GM19438 (cell line): ENCODE data around the gene ALPK3.

ENCODE experiments used
- ATAC-seq: cut with Tn5 transposase; IDR thresholded peaks from one replicate; pipeline ENCODE4 v1.9.1; 2021; ENCODE audit warnings: low read depth; ENCODE audit not compliant: unreplicated experiment

ALPK3 gene

DNA sequence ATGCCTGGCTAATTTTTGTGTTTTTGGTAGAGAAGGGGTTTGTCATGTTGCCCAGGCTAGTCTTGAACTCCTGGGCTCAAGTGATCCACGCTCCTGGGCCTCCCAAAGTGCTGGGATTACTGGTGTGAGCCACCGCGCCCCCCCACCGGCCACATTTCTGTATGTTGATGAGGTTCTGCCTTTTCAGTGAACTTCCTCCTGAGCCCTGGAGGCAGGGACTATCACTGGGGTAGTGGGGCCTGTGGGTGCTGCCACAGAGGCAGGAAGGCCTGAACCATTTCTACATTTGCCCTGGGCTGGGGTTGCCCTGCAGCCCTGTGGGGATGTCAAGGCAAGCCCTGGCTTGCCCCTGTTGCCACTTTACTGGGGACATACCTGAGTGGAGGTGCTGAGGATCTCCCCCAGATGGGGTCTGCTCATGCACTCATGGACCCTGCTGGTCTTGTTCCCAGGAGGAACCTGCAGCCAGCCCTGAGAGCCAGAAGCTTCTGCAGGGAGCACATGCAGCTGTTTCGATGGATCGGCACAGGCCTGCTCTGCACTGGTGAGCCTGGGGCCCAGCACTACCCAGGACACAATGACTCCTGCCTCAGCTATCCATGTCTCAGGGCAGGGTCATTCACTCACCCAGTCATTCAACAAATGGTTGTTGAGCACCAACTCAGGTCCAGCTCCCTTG is 73.0 kb downstream of the ALPK3 start:
- no peak for ATAC-seq

DNA sequence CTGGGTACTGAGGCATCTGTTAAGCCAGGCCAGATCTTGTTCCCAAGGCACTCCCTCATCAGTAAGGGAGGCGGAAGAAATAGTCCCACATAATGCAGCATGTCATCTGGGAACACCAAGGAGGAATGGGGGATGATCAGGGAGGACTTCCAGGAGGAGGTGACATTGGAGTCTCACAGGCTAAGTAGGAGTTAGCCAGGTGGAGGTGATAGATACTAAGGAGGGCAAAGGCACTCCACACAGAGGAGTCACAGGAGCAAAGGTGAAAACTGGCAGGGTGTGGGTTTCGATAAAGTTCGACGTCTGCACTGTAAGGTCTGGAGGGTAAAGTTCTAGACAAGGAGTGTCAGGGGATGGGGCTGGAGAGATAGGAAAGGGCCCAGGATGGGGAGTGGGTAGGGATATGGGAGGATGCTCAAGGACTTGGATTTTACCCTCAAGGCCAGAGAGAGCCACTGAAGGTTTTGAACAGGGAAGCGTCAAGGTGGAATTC is 73.6 kb downstream of the ALPK3 start:
- ATAC-seq, result no peak

DNA sequence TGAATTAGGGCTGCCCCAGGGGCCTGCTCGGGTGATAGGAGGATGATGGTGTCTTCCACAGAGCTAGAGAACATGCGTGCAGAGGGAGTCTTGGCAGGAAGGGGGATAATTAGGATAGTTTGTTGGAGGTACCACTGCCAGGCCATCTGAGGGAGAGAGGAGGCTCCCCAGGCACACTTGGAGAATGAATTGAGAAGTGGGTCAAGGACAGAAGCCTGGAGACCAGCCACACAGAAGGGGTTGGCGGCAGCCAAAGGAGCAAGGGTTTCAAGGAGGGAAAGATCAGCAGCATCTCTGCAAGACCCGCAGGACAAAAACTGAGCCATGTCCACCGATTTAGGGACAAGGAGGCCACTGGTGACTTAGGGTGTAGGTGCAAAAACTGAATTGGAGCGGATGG is 74.2 kb downstream of the ALPK3 start:
- no peak for ATAC-seq

DNA sequence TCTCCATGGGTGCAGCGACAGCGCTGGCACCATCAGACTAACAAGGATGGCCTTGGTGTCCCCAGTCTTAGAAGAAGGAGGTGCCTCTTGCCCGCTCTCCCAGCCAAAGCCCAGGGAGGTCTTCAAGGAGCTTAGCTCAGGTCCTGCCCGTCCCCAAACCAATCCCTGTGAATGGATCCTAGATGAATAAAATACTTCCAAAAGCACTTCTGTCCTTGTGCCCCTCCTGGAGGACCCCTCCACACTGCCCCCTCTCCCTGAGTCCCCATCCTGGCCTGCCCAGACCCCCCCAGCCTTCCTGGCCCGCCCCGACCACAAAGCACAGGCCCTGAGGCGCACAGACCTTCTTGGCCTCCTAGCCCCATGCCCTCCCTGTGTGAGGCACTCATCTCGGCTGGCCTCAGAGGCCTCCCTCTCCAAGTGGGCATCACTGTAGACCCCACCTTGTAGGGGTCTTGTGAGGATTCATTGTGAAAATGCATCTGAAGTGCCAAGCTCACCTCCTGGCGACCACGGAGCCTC is 75.7 kb downstream of the ALPK3 start:
- ATAC-seq, result no peak

DNA sequence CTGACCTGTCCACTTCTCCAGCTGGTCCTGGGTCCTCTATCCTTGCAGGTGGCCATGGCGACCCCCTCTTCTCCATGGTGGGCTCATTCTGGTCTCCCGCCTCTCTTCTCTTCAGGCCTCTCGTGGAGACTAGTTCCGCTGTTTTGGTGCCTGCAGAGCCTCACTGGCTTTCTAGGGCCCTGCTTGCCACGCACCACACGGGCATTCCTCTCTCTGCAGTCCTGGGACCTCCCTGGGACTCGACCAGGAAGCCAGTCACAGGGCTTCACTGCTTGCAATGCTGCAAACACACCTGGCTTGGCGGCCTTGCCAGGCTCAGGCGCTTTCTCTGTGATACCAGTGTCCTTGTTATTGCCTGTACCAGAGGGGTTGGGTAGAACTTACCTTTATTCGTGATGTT is 76.5 kb downstream of the ALPK3 start:
- ATAC-seq, result no peak

DNA sequence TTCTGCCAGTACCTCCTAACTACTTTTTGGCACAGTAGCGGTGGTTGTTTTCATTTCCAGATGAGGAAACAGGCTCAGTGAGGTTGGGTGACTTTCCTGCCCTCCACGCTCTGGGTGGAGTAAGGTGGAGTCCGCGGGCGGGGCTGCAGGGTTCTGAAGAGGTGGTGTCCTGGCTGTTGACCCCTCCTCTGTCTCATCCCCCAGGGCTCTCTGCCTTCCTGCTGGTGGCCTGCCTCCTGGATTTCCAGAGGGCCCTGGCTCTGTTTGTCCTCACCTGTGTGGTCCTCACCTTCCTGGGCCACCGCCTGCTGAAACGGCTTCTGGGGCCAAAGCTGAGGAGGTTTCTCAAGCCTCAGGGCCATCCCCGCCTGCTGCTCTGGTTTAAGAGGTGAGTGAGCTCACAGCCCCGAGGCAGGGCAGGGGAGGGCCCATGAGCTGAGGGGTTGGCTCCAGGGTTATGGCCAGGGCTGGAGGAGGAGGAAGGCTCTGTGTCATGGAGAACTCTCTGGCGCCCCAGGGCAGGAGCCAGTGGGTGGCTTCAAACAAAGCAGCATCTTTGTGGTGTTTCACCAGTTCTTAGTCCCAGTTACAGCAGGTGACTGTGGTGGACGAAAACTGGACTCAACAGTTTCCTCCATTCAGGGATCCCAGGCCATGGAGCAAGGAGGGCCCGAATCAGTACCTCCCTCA is 77.7 kb downstream of the ALPK3 start:
- ATAC-seq, result no peak

DNA sequence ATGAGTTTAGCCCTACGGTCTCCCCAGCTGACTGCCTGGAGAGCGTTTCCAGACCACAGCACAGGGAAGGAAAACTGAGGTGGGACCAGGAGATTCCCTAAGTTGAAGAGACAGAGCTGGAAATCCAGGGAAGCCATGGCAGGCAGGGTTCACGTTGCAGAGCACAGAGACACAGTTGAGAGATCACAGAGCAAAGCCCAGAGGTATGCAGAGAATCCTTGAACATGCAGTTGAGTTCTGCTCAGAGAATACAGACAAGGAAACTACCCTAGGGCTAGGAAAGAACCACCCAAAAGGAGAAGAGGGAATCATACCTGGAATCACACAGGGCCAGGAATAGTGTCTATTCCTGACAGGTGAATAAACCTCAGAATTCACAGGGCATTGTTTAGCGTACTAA is 81.6 kb downstream of the ALPK3 start:
- ATAC-seq, result no peak

DNA sequence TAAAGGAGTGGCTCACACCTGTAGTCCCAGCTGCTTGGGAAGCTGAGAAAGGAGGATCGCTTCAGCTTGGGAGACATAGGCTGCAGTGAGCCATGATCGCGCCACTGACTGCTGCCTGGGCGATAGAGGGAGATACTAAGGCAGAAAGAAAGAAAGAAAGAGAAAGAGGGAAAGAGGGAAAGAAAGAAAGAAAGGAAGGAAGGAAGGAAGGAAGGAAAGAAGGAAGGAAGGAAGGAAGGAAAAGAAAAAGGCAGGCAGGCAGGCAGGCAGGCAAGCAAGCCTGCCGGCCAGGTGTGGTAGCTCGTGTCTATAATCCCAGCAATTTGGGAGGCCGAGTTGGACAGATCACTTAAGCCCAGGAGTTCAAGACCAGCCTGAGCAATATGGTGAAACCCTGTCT is 82.6 kb downstream of the ALPK3 start:
- no peak for ATAC-seq

DNA sequence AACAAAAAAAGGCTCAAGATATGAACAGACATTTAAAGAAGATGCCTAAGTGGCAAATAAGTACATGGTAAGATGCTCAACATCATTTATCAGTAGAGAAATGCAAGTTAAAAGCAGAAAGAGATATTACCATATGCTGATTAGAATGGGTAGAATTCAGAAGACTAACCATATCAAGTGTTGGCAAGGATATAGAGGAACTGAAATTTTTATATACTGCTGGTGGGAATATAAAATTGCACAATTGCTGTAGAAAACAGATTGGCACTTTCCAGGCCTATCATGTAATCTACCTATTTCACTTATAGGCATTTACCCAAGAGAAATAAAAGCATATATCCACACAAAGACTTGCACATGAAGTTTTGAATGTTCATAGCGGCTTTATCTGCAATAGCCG is 84.4 kb downstream of the ALPK3 start:
- ATAC-seq, result no peak

DNA sequence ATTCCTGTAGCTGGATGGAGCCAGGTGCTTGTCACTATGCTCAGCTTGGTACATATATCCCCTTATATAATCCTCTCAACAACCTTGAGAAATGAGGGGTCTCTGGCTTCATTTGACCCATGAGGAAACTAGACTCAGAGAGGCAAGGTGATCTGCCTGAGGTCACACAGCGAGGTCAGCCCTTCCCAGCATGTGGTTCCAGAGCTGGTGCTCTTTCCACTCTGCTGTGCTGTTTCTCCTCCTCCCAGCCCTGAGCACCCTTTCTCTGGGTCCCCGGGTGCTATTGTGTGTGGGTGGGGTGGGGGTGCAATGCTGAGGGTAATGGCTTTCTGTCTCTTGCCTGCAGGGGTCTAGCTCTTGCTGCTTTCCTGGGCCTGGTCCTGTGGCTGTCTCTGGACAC is 86.6 kb downstream of the ALPK3 start:
- ATAC-seq, result no peak

DNA sequence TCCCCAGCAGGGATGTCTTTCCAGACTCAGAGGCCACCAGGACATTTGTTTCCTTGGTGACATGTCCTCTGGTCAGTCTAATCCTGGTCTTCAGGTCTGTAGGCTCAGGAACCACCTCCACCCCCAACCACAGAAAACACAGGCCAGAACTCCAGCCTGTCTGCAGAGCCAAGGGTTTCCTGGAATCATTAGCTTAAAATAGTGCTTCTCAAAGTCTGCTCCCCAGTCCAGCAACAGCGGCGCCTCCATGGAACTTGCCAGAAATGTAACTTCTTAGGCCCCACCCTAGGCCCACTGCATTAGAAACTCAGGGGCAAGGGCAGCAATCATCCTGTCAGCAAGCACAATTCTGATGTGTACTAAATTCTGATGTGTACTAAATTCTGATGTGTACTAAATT is 87.3 kb downstream of the ALPK3 start:
- ATAC-seq, result no peak

DNA sequence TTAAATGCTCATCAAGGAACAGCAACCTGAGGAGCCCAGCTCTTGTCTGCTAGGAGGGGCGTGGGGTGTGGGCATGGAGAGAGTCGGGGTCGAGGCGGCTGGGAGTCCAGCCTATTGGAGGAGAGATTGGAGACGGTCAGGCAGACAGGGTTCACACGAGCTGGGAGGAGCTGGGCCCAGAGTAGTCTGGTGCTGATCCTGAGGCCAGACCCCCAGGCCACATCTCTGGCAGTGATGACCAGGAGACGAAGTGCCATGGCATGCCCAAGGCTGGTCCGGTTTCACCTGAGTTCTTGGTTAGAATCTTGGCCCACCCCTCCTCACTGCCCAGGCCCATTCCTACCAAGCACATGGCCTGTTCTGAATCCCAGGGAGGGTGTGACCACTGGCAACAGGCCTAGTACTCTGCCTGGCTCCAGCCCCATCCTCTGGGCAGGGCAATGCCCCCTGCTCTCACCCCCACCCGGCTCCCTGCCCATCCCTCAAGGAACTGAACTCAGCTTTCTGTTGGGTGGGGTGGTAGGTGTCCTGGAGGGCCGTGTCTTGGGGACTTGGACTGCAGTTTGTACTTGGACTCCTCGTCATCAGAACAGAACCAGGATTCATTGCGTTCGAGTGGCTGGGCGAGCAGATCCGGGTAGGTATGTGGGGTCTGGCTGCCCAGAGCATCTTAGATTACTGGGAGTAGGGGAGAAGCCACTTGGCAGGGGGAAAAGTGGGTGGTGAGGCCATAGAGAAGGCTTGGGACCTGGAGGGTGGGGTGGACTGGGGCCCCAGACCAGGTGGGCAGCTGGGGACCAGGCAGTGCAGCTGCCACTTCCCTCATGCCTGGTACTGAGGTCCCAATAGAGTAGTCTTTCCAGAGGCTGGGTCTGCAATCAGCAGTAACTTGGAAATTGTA is 88.1 kb downstream of the ALPK3 start:
- no peak for ATAC-seq

DNA sequence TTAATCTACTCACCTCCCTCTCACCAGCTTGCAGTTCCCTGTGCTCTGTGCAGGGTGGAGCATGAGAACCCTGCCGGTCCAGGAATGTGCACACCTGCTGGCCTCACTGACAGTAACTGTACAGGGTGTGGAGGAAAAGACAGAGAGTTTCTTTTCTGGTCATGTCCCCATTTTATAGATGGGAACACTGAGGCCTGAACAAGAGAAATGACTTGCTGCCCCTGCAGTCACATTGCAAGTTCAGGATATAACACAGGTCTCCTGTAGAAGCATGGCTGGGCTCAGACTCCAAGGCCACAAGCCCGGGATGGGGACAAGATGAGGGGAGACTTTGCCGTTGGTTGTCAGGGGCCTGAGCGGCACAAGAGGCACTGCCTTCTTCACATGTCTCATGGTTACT is 90.6 kb downstream of the ALPK3 start:
- no peak for ATAC-seq

DNA sequence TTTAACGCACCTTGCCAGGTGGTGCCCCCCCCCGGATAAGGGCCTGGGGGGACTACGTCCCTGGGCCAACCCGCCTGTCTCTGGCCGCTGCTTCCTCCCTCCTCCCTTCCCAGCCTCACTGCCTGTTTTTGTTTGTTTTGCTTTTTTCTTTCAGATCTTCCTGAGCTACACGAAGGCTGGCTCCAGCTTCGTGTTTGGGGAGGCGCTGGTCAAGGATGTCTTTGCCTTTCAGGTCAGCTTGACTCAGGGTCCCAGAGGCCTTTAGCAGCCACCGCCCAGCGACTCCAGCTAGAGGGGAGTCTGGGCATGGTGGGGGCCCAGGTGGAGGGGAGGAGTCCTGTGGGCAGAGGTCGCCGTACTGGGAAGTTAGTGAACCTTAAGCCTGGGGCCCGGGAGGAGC is 91.4 kb downstream of the ALPK3 start:
- no peak for ATAC-seq

DNA sequence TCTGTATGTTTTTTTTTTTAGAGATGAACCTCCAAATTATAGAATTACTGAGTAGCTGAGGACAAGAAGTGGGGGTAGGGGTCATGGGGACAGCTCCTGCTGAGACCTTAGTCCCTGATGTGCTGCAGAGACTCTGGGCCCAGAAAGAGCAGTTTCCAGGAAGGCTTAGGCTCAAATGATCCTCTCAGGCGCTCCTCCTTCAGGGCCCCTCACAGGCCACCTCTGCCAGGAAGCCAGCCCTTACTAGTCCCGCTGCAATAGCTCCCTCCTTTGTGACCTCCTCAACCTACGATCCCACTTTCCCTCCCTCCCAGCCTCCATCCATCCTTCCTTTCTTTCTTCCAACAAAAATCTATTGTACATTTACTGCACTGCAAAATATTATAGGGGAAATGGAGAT is 91.9 kb downstream of the ALPK3 start:
- no peak for ATAC-seq

DNA sequence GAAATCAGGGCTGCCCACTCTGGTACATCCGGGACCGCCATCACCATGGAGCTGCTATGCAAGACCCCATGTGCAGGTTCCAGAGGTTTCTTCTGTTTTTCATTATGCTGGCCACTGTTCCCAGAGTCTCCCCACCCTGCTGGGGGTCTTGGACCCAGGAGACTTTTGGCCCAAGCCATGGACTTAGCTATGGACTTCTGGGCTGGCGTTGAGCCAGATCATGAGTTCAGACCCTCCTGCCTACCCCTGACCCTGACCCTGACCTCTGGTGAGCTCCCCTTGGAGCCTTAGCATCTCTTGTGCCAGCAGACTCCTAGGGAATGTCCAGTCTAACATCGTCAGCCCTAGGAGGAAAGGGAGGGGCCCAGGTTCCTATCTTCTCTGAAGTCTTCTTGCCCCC is 92.6 kb downstream of the ALPK3 start:
- ATAC-seq, result no peak

DNA sequence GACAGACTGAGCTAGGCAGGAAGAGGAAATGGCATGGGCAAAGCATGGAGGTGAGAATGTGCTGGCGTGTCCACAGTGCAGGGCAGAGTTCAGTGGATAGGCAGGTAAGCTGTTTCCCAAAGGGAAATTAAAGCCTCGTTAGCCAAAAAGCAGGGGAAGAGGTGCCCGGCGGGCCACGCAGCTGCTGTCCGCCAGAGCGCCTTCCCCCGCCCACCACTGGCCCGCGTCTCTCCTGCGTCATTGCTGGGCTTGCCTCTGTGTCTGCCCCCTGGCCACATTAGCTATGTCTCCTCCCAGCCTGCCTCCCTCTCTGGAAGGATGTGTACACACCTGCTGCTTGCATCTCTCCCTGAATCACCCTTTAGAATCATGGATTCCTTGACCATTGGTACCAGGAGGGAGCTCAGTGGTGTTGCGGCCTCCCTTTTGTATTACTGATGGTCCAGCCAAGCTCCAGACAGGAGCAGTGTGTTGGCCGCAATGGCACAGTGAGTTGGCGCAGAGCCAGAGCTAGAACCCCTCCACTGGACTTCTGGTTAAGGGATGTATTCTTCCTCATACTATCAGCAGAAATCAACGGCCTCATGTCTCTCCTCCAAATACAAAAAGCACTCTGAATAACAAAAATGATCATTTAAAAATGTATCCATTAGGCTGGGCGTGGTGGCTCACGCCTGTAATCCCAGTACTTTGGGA is 93.9 kb downstream of the ALPK3 start:
- ATAC-seq, result no peak

DNA sequence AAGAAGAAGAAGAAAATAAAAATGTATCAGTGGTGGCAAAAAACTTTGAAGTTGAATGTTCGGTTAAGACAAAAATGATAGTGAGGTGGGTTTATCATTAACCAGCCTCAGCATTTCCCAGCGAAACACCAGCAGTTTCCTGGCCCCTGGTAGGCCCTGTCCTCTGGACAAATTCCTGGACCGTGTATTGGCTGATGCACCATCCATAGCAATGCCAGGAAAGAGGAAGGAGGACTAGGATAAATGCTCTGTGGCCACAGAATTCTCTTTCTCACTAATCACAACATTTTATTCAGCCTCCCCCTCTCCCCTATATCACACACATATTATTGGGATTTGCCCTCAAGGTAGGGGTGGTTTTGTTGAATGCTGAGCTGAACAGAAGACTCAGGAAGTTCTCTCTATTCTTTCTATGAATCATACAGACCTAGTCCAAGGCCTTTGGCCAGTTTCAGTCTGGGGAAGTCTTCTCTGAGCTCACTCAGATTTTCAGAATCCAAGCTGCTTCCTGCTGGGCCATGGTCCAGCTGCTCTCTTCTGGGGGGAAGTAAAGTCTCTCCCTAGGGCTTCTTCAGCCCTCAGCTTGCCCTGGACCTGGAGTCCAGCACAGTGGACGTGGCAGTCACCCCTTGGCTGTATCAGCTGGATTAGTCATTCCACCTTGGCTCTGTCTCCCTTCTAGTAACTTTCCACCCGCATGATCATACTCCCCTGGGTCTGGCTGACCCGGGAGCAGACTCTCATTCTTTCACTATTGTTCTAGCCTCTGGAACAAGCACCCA is 94.9 kb downstream of the ALPK3 start:
- no peak for ATAC-seq

DNA sequence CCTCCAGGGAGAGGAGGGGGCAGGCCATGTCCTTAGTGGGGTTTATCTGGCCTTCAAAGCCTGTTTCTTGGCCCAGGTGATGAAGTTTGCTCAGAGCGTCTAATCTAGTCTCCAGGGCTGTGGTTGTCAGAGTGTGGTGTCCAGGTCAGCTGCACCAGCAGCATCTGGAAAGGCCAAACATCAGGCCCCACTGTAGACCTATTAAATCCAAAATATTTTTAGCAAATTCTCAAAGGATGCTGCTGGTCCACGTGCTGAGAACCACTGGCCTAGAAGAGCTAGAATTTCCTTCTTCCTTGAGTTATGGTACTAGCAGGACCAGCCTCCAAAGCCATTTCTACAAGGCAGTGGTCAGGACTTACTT is 96.2 kb downstream of the ALPK3 start:
- ATAC-seq, result no peak

DNA sequence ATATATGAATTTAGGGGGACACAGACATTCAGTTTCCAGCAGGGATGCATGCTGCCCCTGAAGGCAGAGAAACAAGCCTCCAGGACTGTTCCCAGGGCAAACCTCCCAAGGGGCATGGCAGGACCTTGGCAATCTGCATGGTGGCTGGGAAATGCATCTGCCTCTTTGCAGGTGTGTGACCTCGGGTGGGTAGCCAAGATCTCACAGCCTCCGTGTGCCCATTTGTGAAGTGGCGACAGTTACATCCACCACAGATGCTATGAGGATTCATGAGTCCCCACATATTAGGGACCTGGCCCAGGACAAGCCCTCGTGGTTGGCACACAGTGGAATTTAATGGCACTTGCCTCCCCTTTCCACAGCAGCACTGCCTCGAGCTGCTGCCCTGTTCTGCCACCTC is 97.2 kb downstream of the ALPK3 start:
- peak; percentile 7 for ATAC-seq
